Spinal cord (tissue), 10 donors: ENCODE results near the gene RAD9B. TPM values are rescaled to one million over a fixed set of nuclear protein-coding genes. Genes with fewer than 3 reads are reported as not detected.
"Not testable (repeated sequence)": the region's sequence is repeated elsewhere in the genome, so short reads cannot be mapped to it uniquely, and the experiment has no call there.

Experiments used
- DNase-seq, 6 donors: peaks; one replicate each; pipeline versions ENCODE4 v3.0.0 to v3.0.0-alpha.2; 2013 to 2015; ENCODE audit warnings: low spot score in 6 of 6, low read depth in 4 of 6
- H3K27ac ChIP-seq: one replicate; pipeline ENCODE4 v1.5.1; 2013; ENCODE audit warnings: low read depth, low read length, control low read depth
- H3K27me3 ChIP-seq: one replicate; pipeline ENCODE4 v1.6.1; 2013; ENCODE audit warnings: low read length; ENCODE audit not compliant: control insufficient read depth, insufficient read depth
- H3K36me3 ChIP-seq: one replicate; pipeline ENCODE4 v1.6.1; 2013; ENCODE audit warnings: low read length; ENCODE audit not compliant: control insufficient read depth, insufficient read depth
- H3K4me1 ChIP-seq: one replicate; pipeline ENCODE4 v1.6.1; 2013; ENCODE audit warnings: low read length; ENCODE audit not compliant: control insufficient read depth, insufficient read depth
- H3K4me3 ChIP-seq: one replicate; pipeline ENCODE4 v1.5.1; 2013; ENCODE audit warnings: low read depth, low read length, control low read depth
- H3K9me3 ChIP-seq: one replicate; pipeline ENCODE4 v1.6.1; 2013; ENCODE audit warnings: low read length; ENCODE audit not compliant: control insufficient read depth, insufficient read depth
- WGBS: methylation state at CpG from one replicate; pipeline ENCODE4 v1.1.5; 2013; ENCODE audit warnings: missing lambda C conversion rate; ENCODE audit not compliant: insufficient coverage; 5-methylcytosine and 5-hydroxymethylcytosine counted together
- polyA plus RNA-seq, 2 donors: library from polyadenylated mRNA; unstranded; fragments of 120-200 nt; gene quantifications; one replicate each; pipeline ENCODE4 v1.2.1, GENCODE V29; 2013; ENCODE audit not compliant: insufficient read length in 2 of 2
- total RNA-seq, 2 donors: library from RNA; depleted of rRNA in 1 of 2; stranded (reverse); fragments of 120-200 nt in 1 of 2; fragments of >200 nt in 1 of 2; gene quantifications; one replicate each; pipeline versions ENCODE4 v1.2.3 to v1.2.4, GENCODE V29; 2013 to 2014
- donor health status: healthy.

Gene RAD9B
- total and polyA plus RNA-seq, 4 donors: 0.89 to 1.7 (median 1.1) TPM

GRCh38 chr12:110475426-110475825 is 26.7 kb upstream of the RAD9B start:
- no peaks in the 10 kb centered on the region for H3K4me1 ChIP-seq
- no peak overlapping the region for H3K27ac ChIP-seq
- no peaks in the 10 kb centered on the region for H3K27me3 ChIP-seq
- H3K9me3 ChIP-seq: no peaks in the 10 kb centered on the region
- H3K36me3 ChIP-seq: peaks cover 30% of the 10 kb centered on the region
- no CpG with 5 or more reads among the region's 7 CpGs for WGBS
- DNase-seq: no peak
- H3K4me3 ChIP-seq: no peak overlapping the region

- Histone ChIP-seq H3K4me1 (peaks cover 13% of the 10 kb centered on the region), H3K27me3 (no peaks in the 10 kb centered on the region), H3K9me3 (no peaks in the 10 kb centered on the region), H3K27ac (no peak overlapping the region), H3K36me3 (peaks cover 18% of the 10 kb centered on the region), H3K4me3 (no peak overlapping the region)
- no peak for DNase-seq
- no CpG with 5 or more reads among the region's 4 CpGs for WGBS
These were observed 3.0 kb upstream of the RAD9B start for GRCh38 chr12:110498984-110499706.

- H3K4me3 ChIP-seq: peak overlapping the region; percentile 98
- no peak for DNase-seq
- peaks cover 13% of the 10 kb centered on the region for H3K4me1 ChIP-seq
- WGBS: 2% methylated on average over 12 of the region's 17 CpGs
- H3K27ac ChIP-seq: peak overlapping the region; percentile 62
- H3K36me3 ChIP-seq: peaks cover 3% of the 10 kb centered on the region
- no peaks in the 10 kb centered on the region for H3K9me3 ChIP-seq
- no peaks in the 10 kb centered on the region for H3K27me3 ChIP-seq
These were observed 756 bp upstream of the RAD9B start for GRCh38 chr12:110501399-110501751.

GRCh38 chr12:110503432-110503831 is 1.3 kb downstream of the RAD9B start:
- no peaks in the 10 kb centered on the region for H3K27me3 ChIP-seq
- peaks cover 13% of the 10 kb centered on the region for H3K4me1 ChIP-seq
- H3K4me3 ChIP-seq: no peak overlapping the region
- no peak overlapping the region for H3K27ac ChIP-seq
- DNase-seq: no peak
- WGBS: no CpG with 5 or more reads among the region's 1 CpG
- no peaks in the 10 kb centered on the region for H3K36me3 ChIP-seq
- no peaks in the 10 kb centered on the region for H3K9me3 ChIP-seq

GRCh38 chr12:110505332-110505731 is 3.2 kb downstream of the RAD9B start:
- Histone ChIP-seq H3K36me3 (no peaks in the 10 kb centered on the region), H3K9me3 (no peaks in the 10 kb centered on the region), H3K27me3 (no peaks in the 10 kb centered on the region), H3K27ac (no peak overlapping the region), H3K4me1 (peaks cover 13% of the 10 kb centered on the region), H3K4me3 (no peak overlapping the region)
- no CpG with 5 or more reads among the region's 3 CpGs for WGBS
- DNase-seq: no peak

GRCh38 chr12:110508071-110508586 is 6.0 kb downstream of the RAD9B start:
- WGBS: no CpG with 5 or more reads among the region's 4 CpGs
- Histone ChIP-seq H3K4me3 (no peak overlapping the region), H3K27ac (no peak overlapping the region), H3K27me3 (no peaks in the 10 kb centered on the region), H3K4me1 (no peaks in the 10 kb centered on the region), H3K36me3 (no peaks in the 10 kb centered on the region), H3K9me3 (no peaks in the 10 kb centered on the region)
- no peak for DNase-seq

GRCh38 chr12:110513842-110514241 is 11.7 kb downstream of the RAD9B start:
- Histone ChIP-seq H3K4me1 (no peaks in the 10 kb centered on the region), H3K27ac (no peak overlapping the region), H3K27me3 (no peaks in the 10 kb centered on the region), H3K36me3 (no peaks in the 10 kb centered on the region), H3K4me3 (no peak overlapping the region), H3K9me3 (no peaks in the 10 kb centered on the region)
- DNase-seq: no peak
- WGBS: 93% methylated on average over 2 of the region's 6 CpGs

- H3K27ac ChIP-seq: no peak overlapping the region
- DNase-seq: no peak
- H3K27me3 ChIP-seq: no peaks in the 10 kb centered on the region
- WGBS: no CpG with 5 or more reads among the region's 1 CpG
- H3K9me3 ChIP-seq: no peaks in the 10 kb centered on the region
- no peaks in the 10 kb centered on the region for H3K4me1 ChIP-seq
- H3K4me3 ChIP-seq: no peak overlapping the region
- no peaks in the 10 kb centered on the region for H3K36me3 ChIP-seq
These were observed 12.2 kb downstream of the RAD9B start for GRCh38 chr12:110514363-110514762.

- Histone ChIP-seq H3K4me1 (no peaks in the 10 kb centered on the region), H3K4me3 (no peak overlapping the region), H3K27ac (no peak overlapping the region), H3K9me3 (no peaks in the 10 kb centered on the region), H3K27me3 (no peaks in the 10 kb centered on the region), H3K36me3 (no peaks in the 10 kb centered on the region)
- no peak for DNase-seq
- 86% methylated on average over 3 of the region's 3 CpGs for WGBS
These were observed 14.9 kb downstream of the RAD9B start for GRCh38 chr12:110516995-110517394.

- not testable (repeated sequence) for DNase-seq, H3K27ac ChIP-seq, H3K36me3 ChIP-seq, H3K4me1 ChIP-seq, H3K27me3 ChIP-seq, H3K9me3 ChIP-seq, H3K4me3 ChIP-seq
- no CpG with 5 or more reads among the region's 8 CpGs for WGBS
These were observed 15.9 kb downstream of the RAD9B start for GRCh38 chr12:110518014-110518413.
